DOHH2 (cell line): ENCODE measurements around the gene GHR.

Experiments used
- H3F3A ChIP-seq: fragments of 200-600 bp; sonication (generic), shearing (Covaris generic); 2 replicates; pipeline ENCODE4 v1.6.0; 2016; ENCODE audit warnings: antibody characterized with exemption, mild to moderate bottlenecking; ENCODE audit not compliant: control insufficient read depth, insufficient read depth
- H3K27ac ChIP-seq: fragments of 200-600 bp; sonication (generic); 2 replicates; pipeline ENCODE4 v1.5.1; 2014; ENCODE audit warnings: low read depth, mild to moderate bottlenecking, low read length, moderate library complexity
- H3K27me3 ChIP-seq: fragments of 200-600 bp; sonication (generic); 2 replicates; pipeline ENCODE4 v1.6.1; 2014; ENCODE audit warnings: mild to moderate bottlenecking, low read length, mixed read lengths; ENCODE audit not compliant: control insufficient read depth
- H3K36me3 ChIP-seq: fragments of 200-600 bp; sonication (generic); 2 replicates; pipeline ENCODE4 v1.6.1; 2014; ENCODE audit warnings: mild to moderate bottlenecking, low read length, moderate library complexity, mixed read lengths; ENCODE audit not compliant: control insufficient read depth
- H3K4me1 ChIP-seq: fragments of 200-600 bp; sonication (generic); 2 replicates; pipeline ENCODE4 v1.6.1; 2014; ENCODE audit warnings: mild to moderate bottlenecking, low read length, mixed read lengths; ENCODE audit not compliant: control insufficient read depth
- H3K4me2 ChIP-seq: fragments of 200-600 bp; sonication (generic); 2 replicates; pipeline ENCODE4 v1.6.0; 2014; ENCODE audit warnings: mild to moderate bottlenecking, low read length, moderate library complexity
- H3K4me3 ChIP-seq: fragments of 200-600 bp; sonication (generic); 2 replicates; pipeline ENCODE4 v1.5.1; 2014; ENCODE audit warnings: mild to moderate bottlenecking, low read length, mixed read lengths
- H3K79me2 ChIP-seq: fragments of 200-600 bp; sonication (generic); 2 replicates; pipeline ENCODE4 v1.6.1; 2014; ENCODE audit warnings: mild to moderate bottlenecking, low read length, mixed read lengths; ENCODE audit not compliant: control insufficient read depth
- H3K9me2 ChIP-seq: fragments of 200-600 bp; sonication (generic); replicated peaks from 2 replicates; pipeline ENCODE4 v1.6.1; 2014; ENCODE audit warnings: mild to moderate bottlenecking, low read length, mixed read lengths; ENCODE audit not compliant: control insufficient read depth
- H3K9me3 ChIP-seq: fragments of 200-600 bp; sonication (generic); 2 replicates; pipeline ENCODE4 v1.6.1; 2014; ENCODE audit warnings: antibody characterized with exemption, low read length, mixed read lengths; ENCODE audit not compliant: control insufficient read depth, insufficient read depth
- H4K20me1 ChIP-seq: fragments of 200-600 bp; sonication (generic); 2 replicates; pipeline ENCODE4 v1.6.0; 2014; ENCODE audit warnings: low read depth, mild to moderate bottlenecking, antibody characterized with exemption, low read length, moderate library complexity; ENCODE audit not compliant: control insufficient read depth, insufficient read depth
- EZH2phosphoT487 ChIP-seq: fragments of 200-600 bp; sonication (generic); IDR thresholded peaks from 2 replicates; pipeline ENCODE4 v1.6.1; 2017; ENCODE audit warnings: borderline replicate concordance, mild to moderate bottlenecking, antibody characterized with exemption, low read length, moderate library complexity, mixed read lengths
- TF ChIP-seq, protein P1 (sequence below): fragments of 200-600 bp; sonication (generic); IDR thresholded peaks from one replicate; pipeline ENCODE4 v1.5.1; 2014; ENCODE audit warnings: antibody characterized with exemption, mild to moderate bottlenecking, low read depth, low read length; ENCODE audit not compliant: poor library complexity, severe bottlenecking

GHR gene

DNA sequence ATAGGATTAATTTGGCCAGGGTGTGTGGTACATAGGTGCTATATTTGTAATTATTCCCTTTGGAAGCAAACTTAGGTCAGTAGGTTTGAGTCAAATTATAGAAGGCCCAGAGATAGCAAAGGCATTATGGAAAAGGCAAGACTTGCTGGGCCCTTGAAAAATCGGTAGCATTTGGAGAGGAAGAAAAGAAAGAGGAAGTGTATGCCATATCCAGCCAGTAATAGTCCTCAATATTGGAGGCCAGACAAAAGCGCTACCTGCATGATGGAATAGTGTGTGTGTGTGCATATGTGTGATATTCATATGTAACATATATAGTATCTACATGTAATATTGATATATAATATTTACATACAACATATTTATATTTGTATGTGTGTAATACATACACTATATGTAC is 146.1 kb downstream of the GHR start:
- Histone ChIP-seq H4K20me1 (no peaks in the 10 kb centered on the region), H3K4me2 (no peak overlapping the region), H3K27me3 (peaks cover 3% of the 10 kb centered on the region; the same call in 1 of the 2 replicates), H3K4me3 (no peak overlapping the region), H3K9me3 (no peaks in the 10 kb centered on the region), H3K36me3 (no peaks in the 10 kb centered on the region), H3K4me1 (no peaks in the 10 kb centered on the region), H3F3A (no peaks in the 10 kb centered on the region), H3K79me2 (no peaks in the 10 kb centered on the region), H3K27ac (no peak overlapping the region), H3K9me2 (no peaks in the 10 kb centered on the region)
- no peak for TF ChIP-seq EZH2phosphoT487
- TF ChIP-seq, protein P1, sequence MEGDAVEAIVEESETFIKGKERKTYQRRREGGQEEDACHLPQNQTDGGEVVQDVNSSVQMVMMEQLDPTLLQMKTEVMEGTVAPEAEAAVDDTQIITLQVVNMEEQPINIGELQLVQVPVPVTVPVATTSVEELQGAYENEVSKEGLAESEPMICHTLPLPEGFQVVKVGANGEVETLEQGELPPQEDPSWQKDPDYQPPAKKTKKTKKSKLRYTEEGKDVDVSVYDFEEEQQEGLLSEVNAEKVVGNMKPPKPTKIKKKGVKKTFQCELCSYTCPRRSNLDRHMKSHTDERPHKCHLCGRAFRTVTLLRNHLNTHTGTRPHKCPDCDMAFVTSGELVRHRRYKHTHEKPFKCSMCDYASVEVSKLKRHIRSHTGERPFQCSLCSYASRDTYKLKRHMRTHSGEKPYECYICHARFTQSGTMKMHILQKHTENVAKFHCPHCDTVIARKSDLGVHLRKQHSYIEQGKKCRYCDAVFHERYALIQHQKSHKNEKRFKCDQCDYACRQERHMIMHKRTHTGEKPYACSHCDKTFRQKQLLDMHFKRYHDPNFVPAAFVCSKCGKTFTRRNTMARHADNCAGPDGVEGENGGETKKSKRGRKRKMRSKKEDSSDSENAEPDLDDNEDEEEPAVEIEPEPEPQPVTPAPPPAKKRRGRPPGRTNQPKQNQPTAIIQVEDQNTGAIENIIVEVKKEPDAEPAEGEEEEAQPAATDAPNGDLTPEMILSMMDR, result no peak

DNA sequence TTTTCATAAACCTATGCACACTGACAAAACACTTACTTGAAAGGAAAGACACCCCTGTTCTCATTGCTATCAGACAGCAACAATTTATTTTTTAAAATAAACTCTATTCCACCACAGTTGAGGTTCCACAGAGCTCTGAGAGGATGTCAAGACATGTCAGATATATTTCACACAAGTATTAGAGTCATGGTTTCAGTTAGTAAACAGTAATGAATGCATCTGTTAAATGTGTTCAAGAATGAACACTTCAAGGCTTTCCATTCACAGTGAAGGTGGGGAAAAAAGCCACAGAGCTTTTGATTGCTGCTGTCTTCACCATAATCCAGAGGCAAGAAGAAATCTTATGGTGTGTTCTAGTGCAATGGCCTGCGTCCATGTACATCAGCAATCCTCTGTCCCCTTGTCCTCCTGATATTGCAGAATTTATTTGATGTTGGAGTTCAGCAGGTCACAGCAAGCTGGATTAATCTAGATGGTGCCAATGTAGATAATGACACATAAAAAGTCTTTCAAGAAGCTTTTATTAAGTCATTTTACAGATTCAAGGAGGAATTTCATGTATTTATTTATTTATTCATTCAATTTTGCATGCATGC is 146.8 kb downstream of the GHR start:
- Histone ChIP-seq H4K20me1 (no peaks in the 10 kb centered on the region), H3K36me3 (no peaks in the 10 kb centered on the region), H3K9me2 (no peaks in the 10 kb centered on the region), H3K4me2 (no peak overlapping the region), H3K4me3 (no peak overlapping the region), H3K79me2 (no peaks in the 10 kb centered on the region), H3K4me1 (no peaks in the 10 kb centered on the region), H3F3A (no peaks in the 10 kb centered on the region), H3K9me3 (no peaks in the 10 kb centered on the region), H3K27me3 (peaks cover 3% of the 10 kb centered on the region; the same call in 1 of the 2 replicates), H3K27ac (no peak overlapping the region)
- TF ChIP-seq EZH2phosphoT487, result no peak
- TF ChIP-seq, protein P1, result no peak

DNA sequence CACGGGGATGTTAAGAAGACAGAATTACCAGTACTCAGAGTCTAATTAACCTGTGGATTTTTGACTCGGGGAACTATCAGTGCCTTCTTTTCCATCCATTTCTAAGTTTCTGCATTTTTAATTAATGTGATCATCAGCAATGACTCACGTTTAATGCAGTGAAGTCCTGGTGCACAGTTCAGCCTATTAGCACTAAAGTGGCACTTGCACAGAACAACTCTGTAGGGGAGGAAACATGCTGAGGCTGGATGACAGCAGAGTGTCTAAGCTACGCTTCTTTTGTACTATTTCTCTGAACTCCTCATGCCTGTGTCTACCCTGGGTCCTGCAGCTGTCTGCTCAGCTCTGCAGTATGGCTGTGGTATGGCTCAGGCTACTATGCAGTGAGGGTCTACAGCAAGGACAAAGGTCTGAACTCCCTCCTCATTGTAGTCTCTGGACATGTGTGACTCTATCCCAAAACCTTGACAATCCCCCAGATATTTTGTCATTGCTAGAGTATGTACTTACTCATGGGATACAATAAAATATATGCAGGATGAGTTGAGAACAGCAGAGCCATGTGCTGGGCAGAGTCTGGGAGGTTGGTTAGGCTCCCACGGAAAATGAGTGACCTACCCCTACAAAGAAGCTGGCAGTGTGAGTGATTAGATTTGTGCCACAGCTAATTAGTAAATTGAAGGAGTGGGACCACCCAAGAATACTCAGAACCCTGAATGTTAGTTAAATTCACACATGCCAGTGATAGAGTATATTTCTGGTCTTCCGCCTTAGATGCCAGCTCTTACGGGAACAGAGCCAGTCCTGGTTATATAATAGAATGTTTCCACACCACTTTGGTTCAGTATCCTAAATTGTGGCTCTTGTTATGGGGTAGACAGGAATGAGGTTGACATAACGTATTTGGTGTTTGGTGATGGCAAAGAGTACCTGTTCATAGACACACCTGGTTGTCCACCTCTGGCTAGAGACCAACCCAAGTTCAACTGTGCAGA is 148.0 kb downstream of the GHR start:
- Histone ChIP-seq H4K20me1 (no peaks in the 10 kb centered on the region), H3K79me2 (no peaks in the 10 kb centered on the region), H3K4me2 (no peak overlapping the region), H3K36me3 (no peaks in the 10 kb centered on the region), H3K27me3 (no peaks in the 10 kb centered on the region; the same call in 1 of the 2 replicates), H3K4me1 (no peaks in the 10 kb centered on the region), H3K27ac (no peak overlapping the region), H3K9me2 (no peaks in the 10 kb centered on the region), H3K4me3 (no peak overlapping the region), H3F3A (no peaks in the 10 kb centered on the region), H3K9me3 (no peaks in the 10 kb centered on the region)
- TF ChIP-seq, protein P1, result no peak
- no peak for TF ChIP-seq EZH2phosphoT487
